PC-3 (cell line): Measurements from ENCODE around the gene CUTC.

Experiments
- CTCF ChIP-seq: fragments of 300-600 bp; sonication (generic); conservative IDR thresholded peaks from 2 replicates; pipeline ENCODE4 v1.5.1; 2017; ENCODE audit warnings: antibody characterized with exemption, low read depth, mild to moderate bottlenecking, low read length
- EZH2phosphoT487 ChIP-seq: fragments of 300-600 bp; sonication (generic); IDR thresholded peaks from 2 replicates; pipeline ENCODE4 v1.6.1; 2018; ENCODE audit warnings: mild to moderate bottlenecking, antibody characterized with exemption, low read length, borderline replicate concordance

- TF ChIP-seq CTCF (no peak), EZH2phosphoT487 (no peak)
Measured at GRCh38 chr10:99754670-99755069, 22.6 kb downstream of the CUTC start.
